Chondrocyte (in vitro differentiated cells): ENCODE data around the gene SMCP. TPM values are rescaled to one million over a fixed set of nuclear protein-coding genes. Genes with fewer than 3 reads are reported as not detected.

Source experiments
- DNase-seq: peaks from one replicate; pipeline ENCODE4 v3.0.0; 2021; ENCODE audit warnings: mixed read lengths, low spot score
- H3K27ac Mint-ChIP-seq: one replicate; pipeline ENCODE4 v1.8.0; 2021; ENCODE audit warnings: mild to moderate bottlenecking, moderate library complexity, mixed read lengths; ENCODE audit not compliant: unreplicated experiment
- H3K27me3 Mint-ChIP-seq: 2 replicates; pipeline ENCODE4 v1.8.0; 2021; ENCODE audit warnings: low read depth, mixed read lengths
- H3K36me3 Mint-ChIP-seq: 2 replicates; pipeline ENCODE4 v1.8.0; 2021; ENCODE audit warnings: low read depth, mixed read lengths
- H3K4me1 Mint-ChIP-seq: 2 replicates; pipeline ENCODE4 v1.8.0; 2021; ENCODE audit warnings: low read depth, mild to moderate bottlenecking, mixed read lengths
- H3K4me3 Mint-ChIP-seq: one replicate; pipeline ENCODE4 v1.8.0; 2021; ENCODE audit warnings: mild to moderate bottlenecking, moderate library complexity, mixed read lengths; ENCODE audit not compliant: unreplicated experiment
- H3K9me3 Mint-ChIP-seq: 2 replicates; pipeline ENCODE4 v1.8.0; 2021; ENCODE audit warnings: low read depth, mixed read lengths
- total RNA-seq: library from RNA; stranded (reverse); gene quantifications from 3 replicates; pipeline ENCODE4 v1.2.1, GENCODE V29; 2021
- TF ChIP-seq, protein P1 (sequence below): fragments of 200-600 bp; sonication (generic); IDR thresholded peaks from 2 replicates; pipeline ENCODE4 v1.5.0; 2021; ENCODE audit warnings: antibody characterized with exemption, mild to moderate bottlenecking, moderate library complexity

SMCP gene
- total RNA-seq, 1 donor from 2014 or later: not detected

DNA sequence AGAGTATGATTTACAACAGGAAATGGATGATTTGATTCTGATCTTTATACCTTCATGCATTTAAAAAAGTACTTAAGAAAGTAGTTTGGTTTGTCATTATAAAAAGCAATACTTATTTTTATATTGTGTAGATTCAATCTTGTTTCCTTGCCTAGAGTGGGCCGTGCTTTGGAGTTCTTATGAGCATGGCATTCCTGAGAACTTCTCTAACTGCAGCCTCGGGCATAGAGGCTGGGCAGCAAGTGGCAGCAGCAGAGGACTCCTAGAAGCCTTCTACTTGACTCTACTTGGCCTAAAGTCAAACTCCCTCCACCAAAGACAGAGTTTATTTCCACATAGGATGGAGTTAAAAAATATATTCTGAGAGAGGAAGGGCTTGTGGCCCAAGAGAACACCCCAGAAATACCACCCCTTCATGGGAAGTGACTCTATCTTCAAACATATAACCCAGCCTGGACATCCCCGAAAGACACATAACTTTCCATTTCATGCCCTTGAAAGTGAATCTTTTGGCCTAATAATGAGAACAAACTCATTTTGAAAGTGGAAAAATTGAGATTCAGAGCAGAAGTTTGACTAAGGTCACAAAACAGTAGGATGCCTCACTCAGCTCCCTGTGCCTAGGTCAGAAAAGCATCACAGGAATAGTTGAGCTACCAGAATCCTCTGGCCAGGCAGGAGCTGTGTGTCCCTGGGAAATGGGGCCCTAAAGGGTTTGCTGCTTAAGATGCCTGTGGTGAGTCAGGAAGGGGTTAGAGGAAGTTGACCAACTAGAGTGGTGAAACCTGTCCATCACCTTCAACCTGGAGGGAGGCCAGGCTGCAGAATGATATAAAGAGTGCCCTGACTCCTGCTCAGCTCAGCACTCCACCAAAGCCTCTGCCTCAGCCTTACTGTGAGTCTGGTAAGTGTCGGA is 29.8 kb downstream of the SMCP start, which contains the start of gene IVL:
Gene IVL (plus strand): TSS at position 861 of the 916 bp plus-strand sequence. CDS start 1,252 bp downstream, outside the sequence.
- H3K27ac Mint-ChIP-seq: no peak within 1 kb of the TSS
- no peaks in the 10 kb centered on the region for H3K27me3 Mint-ChIP-seq
- no peaks in the 10 kb centered on the region for H3K36me3 Mint-ChIP-seq
- no peaks in the 10 kb centered on the region for H3K9me3 Mint-ChIP-seq
- DNase-seq: no peak
- H3K4me1 Mint-ChIP-seq: no peaks in the 10 kb centered on the region
- no peak within 1 kb of the TSS for H3K4me3 Mint-ChIP-seq
- TF ChIP-seq, protein P1, sequence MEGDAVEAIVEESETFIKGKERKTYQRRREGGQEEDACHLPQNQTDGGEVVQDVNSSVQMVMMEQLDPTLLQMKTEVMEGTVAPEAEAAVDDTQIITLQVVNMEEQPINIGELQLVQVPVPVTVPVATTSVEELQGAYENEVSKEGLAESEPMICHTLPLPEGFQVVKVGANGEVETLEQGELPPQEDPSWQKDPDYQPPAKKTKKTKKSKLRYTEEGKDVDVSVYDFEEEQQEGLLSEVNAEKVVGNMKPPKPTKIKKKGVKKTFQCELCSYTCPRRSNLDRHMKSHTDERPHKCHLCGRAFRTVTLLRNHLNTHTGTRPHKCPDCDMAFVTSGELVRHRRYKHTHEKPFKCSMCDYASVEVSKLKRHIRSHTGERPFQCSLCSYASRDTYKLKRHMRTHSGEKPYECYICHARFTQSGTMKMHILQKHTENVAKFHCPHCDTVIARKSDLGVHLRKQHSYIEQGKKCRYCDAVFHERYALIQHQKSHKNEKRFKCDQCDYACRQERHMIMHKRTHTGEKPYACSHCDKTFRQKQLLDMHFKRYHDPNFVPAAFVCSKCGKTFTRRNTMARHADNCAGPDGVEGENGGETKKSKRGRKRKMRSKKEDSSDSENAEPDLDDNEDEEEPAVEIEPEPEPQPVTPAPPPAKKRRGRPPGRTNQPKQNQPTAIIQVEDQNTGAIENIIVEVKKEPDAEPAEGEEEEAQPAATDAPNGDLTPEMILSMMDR: no peak

DNA sequence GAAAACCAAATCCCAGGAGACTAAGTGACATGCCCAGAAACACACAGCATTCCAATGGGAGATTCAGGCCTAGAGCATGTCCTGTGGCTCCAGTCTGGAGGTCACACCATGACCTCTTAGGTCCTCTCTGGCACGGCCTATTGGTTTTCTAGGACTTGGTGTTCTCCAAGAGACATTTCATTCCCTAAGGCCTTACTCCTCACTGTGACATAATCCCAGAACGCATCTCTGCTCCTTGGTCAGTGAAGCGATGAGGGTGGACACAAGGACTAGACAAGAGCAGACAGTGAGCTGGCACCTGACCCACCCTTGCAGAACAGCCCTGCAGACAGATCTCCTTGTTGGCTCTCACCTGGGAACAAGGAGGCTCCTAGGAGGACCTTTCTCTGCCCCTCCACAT is 31.1 kb downstream of the SMCP start:
- H3K27ac Mint-ChIP-seq: no peak overlapping the region
- H3K36me3 Mint-ChIP-seq: no peaks in the 10 kb centered on the region

DNA sequence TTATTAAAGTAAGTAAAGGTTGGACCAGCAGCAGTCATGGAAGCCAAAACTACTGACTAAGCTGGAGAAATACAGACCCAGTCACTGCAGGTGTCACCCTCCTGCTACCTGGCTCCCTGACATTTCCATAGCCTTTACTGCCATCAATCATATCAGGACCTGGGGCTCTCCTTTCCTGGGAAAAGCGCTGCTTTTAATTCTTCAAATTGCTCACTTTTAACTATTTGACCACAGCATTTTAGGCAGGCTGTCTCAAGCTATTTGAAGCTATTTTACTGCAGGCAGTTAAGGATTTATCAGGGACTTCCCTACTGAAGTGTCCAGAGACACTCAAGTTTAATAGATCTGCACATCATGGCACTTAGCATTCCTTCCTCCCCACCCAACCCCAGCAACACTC is 34.3 kb downstream of the SMCP start:
- peaks cover 2% of the 10 kb centered on the region for H3K9me3 Mint-ChIP-seq

More for the DNA sequence above, 31.1 kb downstream of the SMCP start:
- DNase-seq: no peak
- Mint-ChIP-seq H3K9me3 (no peaks in the 10 kb centered on the region), H3K27me3 (peaks cover 2% of the 10 kb centered on the region), H3K4me3 (no peak overlapping the region), H3K4me1 (no peaks in the 10 kb centered on the region)
- TF ChIP-seq, protein P1: no peak

DNA sequence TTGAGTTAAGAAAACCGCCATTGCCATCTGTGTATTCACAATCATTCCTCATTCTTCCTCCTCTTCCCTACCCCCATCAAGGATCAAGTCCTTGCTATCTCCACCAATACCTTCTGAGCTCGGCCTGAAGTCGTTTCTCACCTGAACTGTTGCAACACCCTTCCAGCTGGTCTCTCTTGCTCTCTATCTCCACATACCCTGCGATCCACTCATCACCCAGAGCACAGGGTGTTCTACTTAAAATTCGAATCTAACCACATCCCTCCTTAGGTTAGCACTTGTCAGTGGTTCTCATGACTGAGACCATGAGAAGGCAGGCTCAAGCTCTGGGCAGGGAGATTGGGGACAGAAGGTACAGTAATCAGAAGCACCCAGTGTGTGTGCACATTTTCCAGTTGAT is 34.8 kb downstream of the SMCP start:
- TF ChIP-seq, protein P1: no peak
- Mint-ChIP-seq H3K27ac (no peak overlapping the region), H3K4me3 (no peak overlapping the region), H3K27me3 (peaks cover 2% of the 10 kb centered on the region), H3K36me3 (no peaks in the 10 kb centered on the region), H3K4me1 (no peaks in the 10 kb centered on the region), H3K9me3 (peaks cover 2% of the 10 kb centered on the region)
- no peak for DNase-seq

More for the DNA sequence above, 34.3 kb downstream of the SMCP start:
- Mint-ChIP-seq H3K4me3 (no peak overlapping the region), H3K27ac (no peak overlapping the region), H3K4me1 (no peaks in the 10 kb centered on the region), H3K36me3 (no peaks in the 10 kb centered on the region), H3K27me3 (peaks cover 2% of the 10 kb centered on the region)
- TF ChIP-seq, protein P1: no peak
- no peak for DNase-seq

DNA sequence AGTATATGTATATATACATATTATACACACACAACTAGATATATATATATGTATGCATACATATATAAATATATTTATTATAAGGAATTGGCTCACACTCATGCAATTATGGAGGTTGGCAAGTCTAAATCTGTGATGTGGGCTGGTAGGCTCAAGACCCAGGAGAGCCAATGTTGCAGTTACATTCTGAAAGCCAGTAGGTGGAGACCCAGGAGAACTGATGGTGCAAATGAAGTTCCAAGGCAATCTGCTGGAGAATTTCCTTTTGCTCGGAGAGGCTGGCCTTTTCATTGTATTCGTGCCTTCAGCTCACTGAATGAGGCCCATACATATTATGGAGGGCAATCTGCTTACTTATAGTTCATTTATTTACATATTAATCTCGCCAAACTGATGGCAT is 39.7 kb downstream of the SMCP start:
- H3K4me3 Mint-ChIP-seq: no peak overlapping the region
- H3K4me1 Mint-ChIP-seq: no peaks in the 10 kb centered on the region
- TF ChIP-seq, protein P1: peak; percentile 20
- no peaks in the 10 kb centered on the region for H3K36me3 Mint-ChIP-seq
- H3K27me3 Mint-ChIP-seq: peaks cover 2% of the 10 kb centered on the region
- peaks cover 7% of the 10 kb centered on the region for H3K9me3 Mint-ChIP-seq
- H3K27ac Mint-ChIP-seq: no peak overlapping the region
- no peak for DNase-seq
